Hepatic stellate cell (primary cell): Measurements from ENCODE around the gene CRTC1.
"Not testable (repeated sequence)": the region's sequence is repeated elsewhere in the genome, so short reads cannot be mapped to it uniquely, and the experiment has no call there.

Source experiments
- DNase-seq: peaks from one replicate; pipeline ENCODE4 v3.0.0; 2011; ENCODE audit warnings: low spot score

The CRTC1 gene

DNA sequence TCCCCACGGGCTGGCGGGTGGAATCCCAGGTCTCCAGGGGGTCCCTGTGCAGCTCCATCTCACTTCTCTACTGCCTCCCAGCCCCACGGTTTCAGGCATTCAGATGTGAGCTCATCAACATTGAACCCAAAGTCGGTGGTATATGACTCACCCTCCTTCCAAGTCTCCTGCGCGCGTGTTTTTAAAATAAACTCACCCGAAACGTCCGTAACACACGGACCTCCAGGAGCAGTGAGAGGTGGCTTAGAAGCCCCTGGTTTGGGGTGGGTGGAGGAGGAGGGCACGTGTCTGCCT lies 14.0 kb upstream of the CRTC1 start:
- no peak for DNase-seq

DNA sequence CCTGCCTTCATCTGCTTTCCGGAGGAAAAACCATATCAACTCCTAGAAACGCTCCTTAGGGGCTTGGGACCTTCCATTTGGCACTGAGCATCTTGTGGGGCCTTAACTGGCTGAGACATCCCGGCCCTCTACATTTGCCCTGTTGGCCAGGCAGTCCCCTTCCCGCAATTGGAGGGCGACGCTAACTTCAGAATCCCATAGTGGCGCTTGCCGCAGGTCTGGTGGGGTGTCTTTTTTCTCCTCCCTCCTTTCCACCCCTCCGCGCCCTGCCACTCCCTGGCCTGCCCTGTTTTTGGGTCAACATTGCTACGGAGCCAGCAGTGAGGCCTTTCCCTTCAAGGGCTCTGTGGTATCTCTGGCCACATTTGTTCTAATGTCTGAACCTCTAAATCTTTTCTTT lies 13.6 kb upstream of the CRTC1 start:
- DNase-seq, result no peak

DNA sequence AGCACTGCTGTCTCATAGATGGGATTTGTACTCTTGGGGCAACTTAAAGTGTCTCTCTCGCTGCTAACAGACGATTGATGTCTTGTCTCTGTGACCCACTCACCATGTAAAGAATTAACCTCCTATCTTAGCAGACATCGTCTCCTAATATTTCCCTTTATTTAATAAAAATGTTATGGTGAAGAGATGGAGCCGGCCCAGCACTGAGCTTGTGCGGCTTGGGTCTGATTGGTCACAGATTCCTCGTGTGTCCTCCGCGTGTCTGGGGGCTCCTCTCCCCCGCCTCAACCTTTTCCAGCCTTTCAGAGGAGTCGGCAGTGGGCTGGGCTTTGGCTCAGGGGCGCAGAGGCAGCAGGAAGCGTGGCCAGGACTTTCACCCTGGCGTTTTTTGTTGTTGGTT lies 13.2 kb upstream of the CRTC1 start:
- DNase-seq, result no peak

DNA sequence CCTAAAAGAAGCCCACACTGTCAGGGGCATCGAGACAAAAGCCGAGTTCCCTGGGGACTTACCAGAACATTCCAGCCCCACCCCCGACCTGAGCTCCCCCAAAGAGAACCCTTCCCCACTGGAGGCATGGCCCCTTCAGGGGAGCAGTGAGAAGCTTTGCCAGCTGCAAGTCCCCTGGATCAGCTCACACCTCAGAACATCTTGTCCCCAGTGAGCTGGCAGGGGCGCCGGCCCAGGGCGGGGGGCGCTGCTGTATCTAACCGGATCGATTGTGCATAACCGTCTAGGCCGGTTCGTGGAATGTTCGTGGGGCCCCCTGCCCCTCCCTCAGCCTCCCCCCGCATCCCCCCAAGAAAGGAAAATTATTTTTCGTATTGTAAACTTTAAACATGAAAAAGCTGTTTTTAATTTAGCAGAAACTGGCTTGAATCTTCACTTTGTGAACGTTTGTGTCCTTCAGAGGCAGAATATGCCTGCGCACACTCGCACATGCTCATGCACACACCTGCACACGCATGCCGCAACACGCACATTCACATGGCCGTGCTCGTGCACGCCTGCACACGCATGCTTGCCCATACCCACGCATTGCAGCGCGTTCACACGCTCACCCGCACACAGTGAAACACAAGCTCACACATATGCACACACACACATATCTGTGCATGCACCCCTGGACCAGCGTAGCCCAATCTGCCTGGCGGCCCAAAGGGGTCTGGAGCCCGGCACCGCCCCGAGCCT lies 12.0 kb upstream of the CRTC1 start:
- DNase-seq, result no peak

DNA sequence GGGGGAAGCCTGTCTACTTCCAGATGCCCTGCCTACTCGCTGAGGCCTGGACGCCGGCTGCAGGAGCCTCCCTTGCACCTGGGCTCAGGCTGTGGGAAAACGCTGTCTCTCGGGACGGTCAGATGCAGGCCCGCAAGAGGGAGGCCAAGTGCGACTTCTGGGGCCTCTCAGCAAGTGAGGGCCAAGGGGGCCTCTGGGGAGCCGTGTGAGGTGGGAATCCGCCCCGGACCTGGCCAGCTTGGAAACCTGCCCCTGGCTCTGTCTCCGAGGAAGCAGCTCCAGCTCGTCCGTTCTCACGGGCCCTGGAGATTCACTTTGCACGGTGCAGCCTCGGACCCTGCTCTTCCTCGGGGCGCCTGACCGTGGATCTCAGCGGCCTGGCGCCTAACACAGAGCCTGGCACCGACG lies 11.4 kb upstream of the CRTC1 start:
- no peak for DNase-seq

DNA sequence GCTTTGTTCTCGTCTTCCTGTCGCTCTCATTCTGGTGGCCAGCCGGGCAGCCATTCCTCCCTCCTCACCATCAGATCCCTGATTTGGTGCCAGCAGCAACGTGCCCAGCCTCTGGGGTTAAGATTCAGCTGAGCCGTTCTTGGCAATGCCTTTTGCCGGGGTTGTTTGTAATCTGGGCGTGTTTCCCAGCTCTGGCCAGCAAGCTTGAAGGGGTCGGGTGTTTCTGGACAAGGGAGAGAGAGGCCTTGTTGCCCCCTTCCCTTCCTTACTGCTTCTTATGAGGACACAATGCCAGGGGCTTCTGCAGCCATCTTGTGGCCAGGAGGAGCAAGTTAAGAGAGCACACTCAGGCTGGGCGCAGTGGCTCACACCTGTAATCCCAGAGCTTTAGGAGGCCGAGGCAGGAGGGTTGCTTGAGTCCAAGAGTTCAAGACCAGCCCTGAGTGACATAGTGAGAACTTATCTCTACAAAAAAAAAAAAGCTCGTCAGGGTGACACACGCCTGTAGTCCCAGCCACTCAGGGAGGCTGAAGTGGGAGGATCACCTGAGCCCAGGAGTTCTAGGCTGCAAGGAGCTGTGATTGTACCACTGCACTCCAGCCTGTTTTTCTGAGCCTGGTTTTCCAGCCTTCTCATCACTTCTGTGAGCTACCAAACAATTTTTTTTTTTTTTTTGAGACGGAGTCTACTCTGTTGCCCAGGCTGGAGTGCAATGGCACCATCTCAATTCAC lies 10.7 kb upstream of the CRTC1 start:
- no peak for DNase-seq

DNA sequence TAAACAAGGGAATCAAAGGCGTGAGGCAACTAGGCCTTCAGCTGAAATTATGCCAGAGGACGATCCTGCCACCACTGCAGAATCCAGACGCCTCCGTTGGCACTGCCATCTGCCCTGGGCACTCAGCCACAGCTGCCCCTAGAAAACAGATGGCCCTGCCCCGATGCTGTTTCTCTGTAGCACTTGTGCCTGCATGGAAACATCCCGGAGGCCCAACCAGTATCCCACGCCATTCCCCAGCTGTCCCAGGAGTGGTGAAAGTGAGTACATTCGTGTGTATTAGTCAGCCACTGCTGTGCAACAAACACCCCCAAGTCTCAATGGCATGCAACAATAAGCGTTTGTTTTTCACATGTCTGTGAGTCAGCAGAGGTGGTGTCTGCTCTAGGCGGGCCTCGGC lies 8.9 kb upstream of the CRTC1 start:
- DNase-seq, result no peak

DNA sequence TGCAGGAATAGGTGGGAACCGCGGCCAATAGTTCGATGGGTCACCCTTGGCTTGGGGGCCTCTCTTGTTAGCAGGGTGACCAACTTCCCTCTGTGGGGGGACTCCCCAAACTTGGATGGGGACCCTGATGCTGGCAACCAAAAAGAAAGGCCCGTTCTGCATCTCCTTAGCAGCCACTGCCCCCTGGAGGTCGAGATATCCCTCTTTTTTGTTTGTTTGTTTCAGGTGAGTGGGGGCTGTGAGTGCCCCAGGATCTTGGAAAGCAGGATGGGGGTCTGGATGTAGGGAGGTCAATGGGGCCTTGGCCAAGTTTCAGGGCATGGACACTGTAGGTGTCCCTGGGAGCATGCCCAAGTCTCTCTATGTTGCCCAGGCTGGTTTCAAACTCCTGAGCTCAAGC lies 7.7 kb upstream of the CRTC1 start:
- no peak for DNase-seq

DNA sequence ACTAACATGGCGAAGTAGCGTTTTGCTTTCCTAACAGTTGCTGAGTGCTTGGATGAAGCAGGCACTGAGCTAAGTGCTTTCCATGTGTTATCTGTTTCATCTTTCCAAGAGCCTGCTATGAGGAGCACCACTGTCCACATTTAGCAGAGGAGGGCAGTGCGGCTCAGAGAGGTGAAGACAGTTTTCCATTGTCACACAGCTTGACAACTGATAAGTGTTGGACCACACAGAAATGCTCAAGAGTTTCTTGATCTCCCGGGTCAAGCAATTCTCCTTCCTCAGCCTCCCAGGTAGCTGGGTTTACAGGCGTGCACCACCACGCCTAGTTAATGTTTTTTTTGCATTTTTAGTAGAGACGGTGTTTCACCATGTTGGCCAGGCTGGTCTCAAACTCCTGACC lies 6.8 kb upstream of the CRTC1 start:
- no peak for DNase-seq

DNA sequence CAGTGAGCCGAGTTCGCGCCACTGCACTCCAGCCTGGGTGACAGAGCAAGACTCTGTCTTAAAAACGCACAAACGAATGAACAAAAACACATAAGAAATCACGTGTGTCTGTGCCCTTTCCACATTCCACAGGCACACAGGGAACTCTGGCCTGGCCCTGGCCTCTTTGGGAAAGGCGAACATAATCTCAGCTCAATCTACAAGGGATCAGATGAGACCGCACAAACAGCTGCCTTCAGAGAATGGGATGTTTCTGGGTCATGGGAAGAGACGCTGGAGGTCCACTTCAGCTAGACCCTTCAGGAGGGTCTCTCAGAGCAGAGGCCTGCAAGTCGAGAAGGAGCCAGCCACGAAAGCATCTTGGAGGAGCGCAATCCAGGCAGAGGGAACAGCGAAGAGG lies 6.3 kb upstream of the CRTC1 start:
- DNase-seq, result no peak

DNA sequence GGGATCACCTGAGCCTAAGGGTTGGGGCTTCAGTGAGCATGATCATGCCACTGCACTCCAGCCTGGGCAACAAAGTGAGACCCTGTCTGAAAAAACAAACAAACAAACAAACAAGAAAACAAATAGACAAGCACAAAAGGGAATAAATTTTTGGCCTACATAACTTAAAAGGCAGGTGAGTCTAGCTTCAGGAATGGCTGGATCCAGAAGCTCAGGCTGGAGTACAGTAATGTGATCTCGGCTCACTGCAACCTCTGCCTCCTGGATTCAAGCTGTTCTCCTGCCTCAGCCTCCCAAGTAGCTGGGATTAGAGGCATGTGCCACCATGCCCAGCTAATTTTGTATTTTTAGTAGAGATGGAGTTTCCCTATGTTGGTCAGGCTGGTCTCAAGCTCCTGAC lies 3.3 kb upstream of the CRTC1 start:
- DNase-seq, result not testable (repeated sequence)

DNA sequence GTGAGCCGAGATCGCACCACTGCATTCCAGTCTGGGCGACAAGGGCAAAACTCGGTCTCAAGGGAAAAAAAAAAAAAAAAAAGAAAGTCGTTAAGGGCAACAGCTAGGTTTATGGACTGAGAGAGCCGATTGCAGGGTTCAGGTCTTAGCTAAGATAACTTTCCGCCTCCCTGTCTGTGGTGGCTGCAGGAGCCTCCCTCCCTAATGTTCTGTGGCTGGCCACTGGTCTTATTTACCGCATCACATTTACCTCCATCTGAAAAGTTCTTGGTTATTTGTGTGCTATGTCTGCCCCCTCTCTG lies 722 bp upstream of the CRTC1 start:
- DNase-seq, result no peak

DNA sequence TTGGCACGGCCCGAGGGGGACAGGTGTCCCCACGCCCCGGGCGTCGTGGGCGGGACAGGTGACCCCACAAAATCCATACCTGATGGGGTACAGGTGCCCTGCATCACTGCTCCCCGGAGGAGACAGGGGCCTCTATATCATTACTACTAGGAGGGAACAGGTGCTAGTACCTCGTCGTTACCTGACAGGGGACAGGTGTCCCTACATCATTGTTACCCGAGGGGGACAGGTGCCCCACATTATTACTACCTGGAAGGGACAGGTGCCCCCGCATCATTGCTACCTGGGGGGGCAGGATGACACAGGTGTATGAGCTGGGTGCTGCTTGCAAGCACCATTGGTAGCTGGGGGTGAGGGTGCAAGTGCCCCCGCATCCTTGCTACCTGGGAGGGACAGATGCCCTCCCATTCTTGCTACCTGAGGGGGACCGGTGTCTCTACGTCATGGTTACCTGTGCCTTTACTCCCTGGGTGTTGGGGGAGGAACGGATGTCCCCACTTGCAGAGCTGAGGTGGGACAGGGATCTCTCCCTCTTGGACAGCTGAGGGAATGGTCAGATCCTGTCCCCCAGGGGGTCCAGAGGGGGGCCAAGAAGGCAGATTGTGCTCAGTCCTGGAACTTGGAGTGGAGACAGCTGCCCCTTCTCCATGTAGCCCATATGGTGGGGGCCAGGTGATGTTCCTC lies 620 bp downstream of the CRTC1 start:
- no peak for DNase-seq

DNA sequence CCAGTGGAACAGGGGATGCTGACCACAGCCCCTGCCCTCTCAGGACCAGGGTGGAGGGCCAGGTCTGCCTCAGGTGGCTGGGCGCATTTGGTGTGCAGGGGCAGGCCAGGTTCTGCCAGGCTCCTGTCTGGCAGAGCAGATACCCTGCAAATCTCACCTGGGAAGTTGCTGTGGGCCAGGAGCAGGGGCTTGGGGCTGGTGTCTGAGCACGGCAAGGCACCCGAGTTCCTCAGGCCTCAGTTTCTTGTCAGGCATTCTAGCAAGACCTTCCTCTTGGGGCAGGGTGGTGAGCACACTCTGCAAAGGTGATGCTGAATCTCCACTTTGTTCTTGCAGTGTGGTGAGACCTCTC lies 1.1 kb downstream of the CRTC1 start:
- no peak for DNase-seq

DNA sequence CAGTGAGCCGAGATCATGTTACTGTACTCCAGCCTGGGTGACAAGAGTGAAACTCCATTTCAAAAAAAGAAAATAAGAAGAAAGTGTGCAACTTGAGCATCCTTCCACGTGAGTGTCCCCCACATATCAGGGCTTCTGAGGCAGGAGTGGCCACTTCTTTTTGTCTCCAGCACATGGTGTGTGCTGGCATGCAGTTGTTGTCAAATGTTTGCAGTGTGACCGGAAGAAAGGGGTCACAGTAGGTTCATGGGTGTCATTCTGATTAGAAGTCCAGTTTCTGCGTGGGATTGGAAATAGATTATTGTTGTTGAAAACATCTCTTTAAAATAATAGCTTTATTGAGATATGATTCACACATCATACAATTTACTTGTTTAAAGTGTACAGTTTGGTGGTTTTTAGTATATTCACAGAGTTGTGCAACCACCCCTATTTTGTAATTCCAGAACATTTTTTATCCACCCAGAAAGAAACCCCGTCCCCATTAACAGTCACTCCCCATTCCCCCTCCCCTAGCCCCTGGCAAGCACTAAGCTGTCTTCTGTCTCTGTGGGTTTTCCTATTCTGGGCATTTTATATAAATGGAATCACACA lies 2.2 kb downstream of the CRTC1 start:
- DNase-seq, result no peak

DNA sequence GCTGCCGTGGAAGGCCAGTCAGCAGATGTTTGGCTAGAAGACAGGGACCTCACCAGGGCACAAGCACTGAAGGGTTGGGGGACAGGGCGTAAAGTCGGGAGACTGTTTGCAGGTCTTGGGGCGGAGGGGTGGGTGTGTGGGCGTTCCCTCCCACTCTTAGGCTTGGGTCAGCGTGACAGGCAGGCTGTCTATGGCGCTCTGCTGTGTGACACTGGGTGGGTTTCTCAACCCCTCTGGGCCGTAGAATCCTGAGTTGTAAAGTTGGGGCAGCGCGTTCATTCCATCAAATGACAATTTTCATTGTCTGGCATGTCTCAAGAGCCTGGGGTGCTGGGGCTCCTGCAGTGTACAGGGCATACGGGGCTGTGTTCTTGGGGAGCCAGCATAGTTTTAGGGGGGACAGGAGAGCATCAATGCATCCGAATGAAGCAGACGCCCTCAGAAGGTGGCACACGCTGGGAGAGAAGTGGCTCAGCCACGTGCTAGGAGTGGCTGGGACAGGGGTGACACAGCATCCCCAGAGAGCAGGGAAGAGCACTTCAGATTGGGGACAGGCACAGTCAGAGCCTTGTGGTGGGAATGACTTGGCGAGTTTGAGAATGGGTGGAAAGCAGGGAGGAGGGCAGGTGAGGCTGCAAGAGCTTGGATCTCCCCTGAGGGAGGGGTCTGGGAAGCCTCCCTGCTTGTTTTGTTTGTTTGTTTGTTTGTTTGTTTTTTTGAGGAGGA lies 4.4 kb downstream of the CRTC1 start:
- DNase-seq, result no peak

DNA sequence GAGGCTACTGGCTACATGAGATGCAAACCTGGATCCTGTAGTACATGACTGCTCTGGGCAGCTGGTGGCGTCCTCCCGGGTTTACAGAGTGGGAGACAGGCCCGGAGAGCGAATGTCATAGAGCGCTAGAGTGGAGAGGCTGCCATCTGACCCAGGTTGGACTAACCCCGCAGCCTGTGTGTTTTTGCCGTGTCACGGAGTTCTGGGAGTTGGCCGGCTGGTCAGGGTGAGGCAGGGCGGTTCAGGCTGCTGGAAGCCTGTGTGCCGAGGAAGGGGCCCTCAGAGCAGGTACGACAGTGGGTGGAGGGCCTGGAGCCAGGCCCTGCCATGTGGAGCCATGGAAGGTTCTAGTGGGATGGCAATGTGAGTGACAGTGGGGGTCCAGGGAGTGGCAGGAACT lies 12.5 kb downstream of the CRTC1 start:
- DNase-seq, result no peak

DNA sequence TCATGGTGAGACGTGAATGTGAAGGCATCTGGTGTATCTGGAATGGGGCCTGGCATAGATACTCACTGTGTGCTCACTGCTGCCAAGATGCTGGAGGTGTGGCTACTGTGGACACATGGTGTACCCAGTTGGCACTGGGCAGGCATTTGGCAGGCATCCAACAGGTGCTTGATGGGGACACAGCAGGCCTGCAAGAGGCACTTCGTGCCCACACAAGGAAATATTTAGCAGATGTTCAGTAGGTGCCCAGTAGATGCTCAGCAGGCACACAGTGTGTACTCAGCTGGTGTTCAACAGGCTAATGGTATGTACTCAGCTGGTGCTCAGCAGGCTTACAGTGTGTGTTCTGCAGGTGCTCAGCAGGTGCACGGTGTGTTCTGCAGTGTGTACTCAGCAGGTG lies 14.2 kb downstream of the CRTC1 start:
- no peak for DNase-seq

DNA sequence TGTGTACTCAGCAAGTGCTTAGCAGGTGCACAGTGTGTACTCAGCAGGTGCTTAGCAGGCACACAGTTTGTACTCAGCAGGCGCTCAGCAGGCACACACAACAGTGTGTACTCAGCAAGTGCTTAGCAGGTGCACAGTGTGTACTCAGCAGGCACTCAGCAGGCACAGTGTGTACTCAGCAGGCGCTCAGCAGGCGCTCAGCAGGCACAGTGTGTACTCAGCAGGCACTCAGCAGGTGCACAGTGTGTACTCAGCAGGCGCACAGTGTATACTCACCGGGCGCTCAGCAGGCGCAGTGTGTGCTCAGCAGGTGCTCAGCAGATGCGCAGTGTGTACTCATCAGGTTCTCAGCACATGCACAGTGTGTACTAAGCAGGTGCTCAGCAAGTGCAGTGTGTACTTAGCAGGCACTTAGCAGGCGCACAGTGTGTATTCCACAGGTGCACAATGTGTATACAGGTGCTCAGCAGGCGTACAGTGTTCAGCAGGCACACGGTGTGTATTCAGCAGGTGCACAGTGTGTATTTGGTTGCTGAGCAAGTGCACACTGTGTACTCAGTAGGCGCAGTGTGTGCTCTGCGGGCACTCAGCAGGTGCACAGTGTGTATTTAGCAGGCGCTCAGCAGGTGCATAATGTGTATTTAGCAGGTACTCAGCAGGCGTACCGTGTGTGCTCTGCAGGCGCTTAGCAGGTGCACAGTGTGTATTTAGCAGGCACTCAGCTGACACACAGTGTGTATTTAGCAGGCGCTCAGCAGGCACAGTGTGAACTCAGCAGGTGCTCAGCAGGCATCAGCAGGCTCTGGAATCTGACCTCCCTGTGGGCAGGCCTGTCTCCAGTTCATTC lies 15.1 kb downstream of the CRTC1 start:
- DNase-seq, result no peak

DNA sequence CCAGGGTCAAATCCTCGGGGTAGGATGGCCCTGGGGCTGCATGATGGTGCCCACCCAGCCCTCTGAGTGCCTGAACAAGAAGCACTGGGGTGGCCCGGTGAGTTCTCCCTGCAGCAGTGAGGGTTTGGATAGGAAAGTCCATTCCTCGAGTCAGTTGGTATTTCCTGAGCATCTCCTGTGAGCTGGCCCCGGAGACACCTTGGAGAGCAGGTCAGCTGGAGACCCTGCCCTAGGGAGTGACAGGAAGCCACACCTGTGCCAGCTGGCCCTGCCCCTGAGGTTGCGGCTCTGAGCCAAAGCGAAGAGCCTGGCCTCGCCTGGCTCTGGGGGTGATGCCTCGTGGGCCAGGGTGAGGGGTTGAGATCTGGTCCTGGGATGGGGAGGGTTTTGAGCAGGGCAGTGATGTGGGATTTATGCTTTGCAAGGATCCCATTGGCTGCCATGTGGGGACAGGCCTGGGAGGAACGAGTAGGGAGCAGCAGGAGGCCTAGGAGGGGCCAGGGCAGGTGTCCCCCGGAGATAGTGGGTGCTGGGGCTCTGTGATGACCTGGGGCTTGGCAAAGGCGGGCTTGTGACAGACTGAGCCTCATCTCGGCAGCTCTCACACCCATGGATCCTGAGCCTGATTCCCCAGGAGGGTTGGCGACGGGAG lies 16.0 kb downstream of the CRTC1 start:
- no peak for DNase-seq

DNA sequence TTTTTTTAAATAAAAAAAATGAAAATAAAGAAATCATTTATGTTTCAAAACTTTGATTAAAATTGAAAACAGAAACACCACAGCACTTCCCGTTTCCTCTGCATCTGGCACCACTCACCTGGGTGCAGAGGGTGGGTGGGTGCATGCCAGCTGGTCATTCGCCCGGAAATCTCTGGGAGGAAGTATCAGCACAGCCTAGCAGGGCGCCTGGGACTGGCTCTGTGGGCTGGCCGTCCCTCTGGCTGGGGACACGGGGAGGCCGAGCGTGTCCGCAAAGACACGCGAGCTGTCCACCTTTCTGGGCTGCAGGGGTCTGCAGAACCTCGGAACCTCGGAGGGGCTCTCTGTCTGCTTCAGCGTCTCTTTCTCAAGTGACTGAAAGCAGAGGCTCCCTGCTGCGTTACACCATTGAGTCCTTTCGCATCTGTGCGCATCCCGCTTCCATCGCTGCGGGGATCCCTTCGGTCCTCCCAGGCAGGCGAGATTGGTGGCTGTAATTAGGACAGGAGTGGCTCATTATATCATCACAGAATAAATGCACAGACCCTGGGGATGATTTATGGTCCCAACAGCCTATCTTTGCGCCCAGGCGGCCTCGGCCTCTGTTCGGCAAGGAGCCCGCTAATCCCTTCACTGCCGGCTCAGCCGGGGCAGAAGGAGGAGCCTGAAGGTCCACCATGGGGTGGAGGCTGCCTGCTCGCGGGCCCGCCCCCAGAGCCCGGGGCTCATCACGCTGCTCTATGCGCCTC lies 17.2 kb downstream of the CRTC1 start:
- DNase-seq, result peak; percentile 92
